MM.1S (cell line): ENCODE measurements around the gene GCLM.
A peak's percentile ranks its signal among the peaks of the same experiment; 100 is the strongest.

ENCODE experiments used
- DNase-seq: peaks from one replicate; pipeline ENCODE4 v3.0.0-alpha.2; 2015
- H2AFZ ChIP-seq: fragments of 300-600 bp; sonication (generic); 2 replicates; pipeline ENCODE4 v1.6.0; 2016; ENCODE audit warnings: antibody characterized with exemption, low read length
- H3F3A ChIP-seq: fragments of 300-600 bp; sonication (generic); 2 replicates; pipeline ENCODE4 v1.6.1; 2016; ENCODE audit warnings: mild to moderate bottlenecking, antibody characterized with exemption, low read length, moderate library complexity, mixed read lengths; ENCODE audit not compliant: insufficient read depth
- H3K27ac ChIP-seq: fragments of 300-600 bp; sonication (generic); 2 replicates; pipeline ENCODE4 v1.5.1; 2016; ENCODE audit warnings: mild to moderate bottlenecking, low read length
- H3K27me3 ChIP-seq: fragments of 300-600 bp; sonication (generic); replicated peaks from 2 replicates; pipeline ENCODE4 v1.6.0; 2016; ENCODE audit warnings: low read length; ENCODE audit not compliant: insufficient read depth
- H3K36me3 ChIP-seq: fragments of 300-600 bp; sonication (generic); replicated peaks from 2 replicates; pipeline ENCODE4 v1.6.1; 2016; ENCODE audit warnings: mild to moderate bottlenecking, low read length, mixed read lengths; ENCODE audit not compliant: insufficient read depth
- H3K4me1 ChIP-seq: fragments of 300-600 bp; sonication (generic); 2 replicates; pipeline ENCODE4 v1.6.1; 2016; ENCODE audit warnings: low read length, mixed read lengths
- H3K4me2 ChIP-seq: fragments of 300-600 bp; sonication (generic); 2 replicates; pipeline ENCODE4 v1.6.0; 2016; ENCODE audit warnings: low read depth, low read length
- H3K4me3 ChIP-seq: fragments of 300-600 bp; sonication (generic); 2 replicates; pipeline ENCODE4 v1.5.1; 2016; ENCODE audit warnings: low read length, mixed read lengths
- H3K79me2 ChIP-seq: fragments of 300-600 bp; sonication (generic); 2 replicates; pipeline ENCODE4 v1.6.1; 2016; ENCODE audit warnings: mixed run types, low read length, mixed read lengths
- H3K9ac ChIP-seq: fragments of 300-600 bp; sonication (generic); 2 replicates; pipeline ENCODE4 v1.6.1; 2016; ENCODE audit warnings: low read length, mixed read lengths
- H3K9me2 ChIP-seq: fragments of 300-600 bp; sonication (generic); replicated peaks from 2 replicates; pipeline ENCODE4 v1.6.1; 2016; ENCODE audit warnings: mild to moderate bottlenecking, low read length, mixed read lengths; ENCODE audit not compliant: insufficient read depth
- H3K9me3 ChIP-seq: fragments of 300-600 bp; sonication (generic); replicated peaks from 2 replicates; pipeline ENCODE4 v1.6.1; 2016; ENCODE audit warnings: mild to moderate bottlenecking, low read length, mixed read lengths; ENCODE audit not compliant: insufficient read depth
- H4K20me1 ChIP-seq: fragments of 300-600 bp; sonication (generic); 2 replicates; pipeline ENCODE4 v1.6.1; 2016; ENCODE audit warnings: mild to moderate bottlenecking, low read length, moderate library complexity, mixed read lengths; ENCODE audit not compliant: insufficient read depth
- EZH2 ChIP-seq: fragments of 300-600 bp; sonication (generic); optimal IDR thresholded peaks from 2 replicates; pipeline ENCODE3; 2017; ENCODE audit warnings: low read depth, mild to moderate bottlenecking, antibody characterized with exemption, low read length, mixed read lengths
- EZH2phosphoT487 ChIP-seq: fragments of 300-600 bp; sonication (generic); IDR thresholded peaks from 2 replicates; pipeline ENCODE4 v1.6.1; 2018; ENCODE audit warnings: antibody characterized with exemption, low read length
- TF ChIP-seq, protein P1 (sequence below): fragments of 300-600 bp; sonication (generic); IDR thresholded peaks from 2 replicates; pipeline ENCODE4 v1.5.1; 2016; ENCODE audit warnings: antibody characterized with exemption, low read length, mixed read lengths

GCLM gene

DNA sequence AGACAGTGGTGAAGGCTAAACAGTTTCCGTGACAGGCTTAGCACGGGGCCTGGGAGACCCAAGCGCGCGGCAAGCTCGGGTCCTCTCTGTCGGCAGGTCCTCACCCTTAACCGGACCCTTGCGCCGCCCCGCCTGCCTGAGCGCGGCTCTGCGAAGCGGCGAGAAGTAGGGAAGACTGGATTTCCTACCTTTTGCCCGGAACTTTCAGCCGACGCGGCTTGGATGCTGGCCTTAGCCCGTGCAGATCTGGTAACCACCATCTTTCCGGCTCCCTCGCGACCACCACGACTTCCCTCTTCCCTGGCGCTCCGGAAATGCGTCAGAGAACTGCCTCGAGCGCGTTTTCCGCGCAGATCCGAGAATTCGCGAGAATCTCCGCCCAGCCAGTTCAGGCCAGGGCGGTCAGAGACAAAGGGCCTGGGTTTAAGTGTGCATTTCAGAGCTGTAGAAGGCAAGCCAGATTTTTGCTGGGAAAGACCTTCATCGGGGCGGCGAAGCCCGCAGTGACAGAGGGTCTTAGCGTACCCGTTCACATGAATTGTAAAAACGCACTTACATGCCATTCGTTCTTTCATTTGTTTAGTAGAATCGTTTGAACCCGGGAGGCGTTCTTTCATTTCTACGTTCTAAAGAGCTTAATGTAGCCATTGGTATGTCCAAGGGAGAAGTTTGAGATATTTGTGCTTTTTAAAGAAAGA, 30.2 kb downstream of the GCLM start, which contains the start of gene DNTTIP2:
TSS of gene DNTTIP2 (minus strand) at position 318 of the 698 bp plus-strand sequence. CDS start at position 260, 58 bp downstream.
- H4K20me1 ChIP-seq, result no peaks in the 10 kb centered on the region

DNA sequence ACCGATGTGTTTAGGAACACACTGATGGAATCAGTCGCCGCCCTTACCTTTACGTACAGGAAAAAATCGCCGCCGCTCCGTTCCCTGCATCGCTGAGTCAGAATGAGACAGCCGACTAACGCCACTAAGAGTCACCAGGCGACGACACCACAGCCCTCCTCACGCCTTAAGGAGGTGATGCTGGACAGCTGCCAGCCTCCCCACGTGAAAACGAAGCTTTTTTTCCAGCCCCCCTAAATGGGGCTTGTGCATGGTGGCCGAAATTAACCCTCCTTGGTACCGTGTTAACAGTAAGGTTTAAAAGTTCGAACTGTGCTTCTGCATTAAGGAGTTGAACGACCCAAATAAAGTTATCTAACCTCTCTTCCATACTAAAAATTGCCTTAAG, 30.7 kb downstream of the GCLM start:
- Histone ChIP-seq H3K9me3 (no peaks in the 10 kb centered on the region), H3K4me3 (peak overlapping the region; percentile 97), H3F3A (0 out of 2 replicates have a peak, but pooled peaks cover 3% of the 10 kb centered on the region), H3K36me3 (no peaks in the 10 kb centered on the region), H3K79me2 (peaks cover 33% of the 10 kb centered on the region), H3K9ac (peak overlapping the region; percentile 93), H3K4me2 (peak overlapping the region; percentile 74), H4K20me1 (no peaks in the 10 kb centered on the region), H3K9me2 (no peaks in the 10 kb centered on the region), H3K4me1 (no peaks in the 10 kb centered on the region; the same call in 1 of the 2 replicates), H2AFZ (peak overlapping the region; percentile 82), H3K27me3 (no peaks in the 10 kb centered on the region), H3K27ac (peak overlapping the region; percentile 80)
- TF ChIP-seq EZH2phosphoT487, result no peak
- no peak for TF ChIP-seq EZH2
- TF ChIP-seq, protein P1, sequence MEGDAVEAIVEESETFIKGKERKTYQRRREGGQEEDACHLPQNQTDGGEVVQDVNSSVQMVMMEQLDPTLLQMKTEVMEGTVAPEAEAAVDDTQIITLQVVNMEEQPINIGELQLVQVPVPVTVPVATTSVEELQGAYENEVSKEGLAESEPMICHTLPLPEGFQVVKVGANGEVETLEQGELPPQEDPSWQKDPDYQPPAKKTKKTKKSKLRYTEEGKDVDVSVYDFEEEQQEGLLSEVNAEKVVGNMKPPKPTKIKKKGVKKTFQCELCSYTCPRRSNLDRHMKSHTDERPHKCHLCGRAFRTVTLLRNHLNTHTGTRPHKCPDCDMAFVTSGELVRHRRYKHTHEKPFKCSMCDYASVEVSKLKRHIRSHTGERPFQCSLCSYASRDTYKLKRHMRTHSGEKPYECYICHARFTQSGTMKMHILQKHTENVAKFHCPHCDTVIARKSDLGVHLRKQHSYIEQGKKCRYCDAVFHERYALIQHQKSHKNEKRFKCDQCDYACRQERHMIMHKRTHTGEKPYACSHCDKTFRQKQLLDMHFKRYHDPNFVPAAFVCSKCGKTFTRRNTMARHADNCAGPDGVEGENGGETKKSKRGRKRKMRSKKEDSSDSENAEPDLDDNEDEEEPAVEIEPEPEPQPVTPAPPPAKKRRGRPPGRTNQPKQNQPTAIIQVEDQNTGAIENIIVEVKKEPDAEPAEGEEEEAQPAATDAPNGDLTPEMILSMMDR, result no peak
- peak; percentile 30 for DNase-seq

More for the DNA sequence above, 30.2 kb downstream of the GCLM start, which contains the start of gene DNTTIP2:
- H3K4me2 ChIP-seq, result peak within 1 kb of the TSS; percentile 74
- H3K27ac ChIP-seq, result peak within 1 kb of the TSS; percentile 80
- no peak for TF ChIP-seq EZH2
- TF ChIP-seq EZH2phosphoT487, result no peak
- TF ChIP-seq, protein P1, result no peak
- DNase-seq, result peak; percentile 81
- H3K79me2 ChIP-seq, result peaks cover 33% of the 10 kb centered on the region
- H3K4me3 ChIP-seq, result peak within 1 kb of the TSS; percentile 97
- no peaks in the 10 kb centered on the region for H3K9me3 ChIP-seq
- 0 out of 2 replicates have a peak, but pooled peaks cover 3% of the 10 kb centered on the region for H3F3A ChIP-seq
- H3K9me2 ChIP-seq, result no peaks in the 10 kb centered on the region
- no peaks in the 10 kb centered on the region; the same call in 1 of the 2 replicates for H3K4me1 ChIP-seq
- H3K27me3 ChIP-seq, result no peaks in the 10 kb centered on the region
- no peaks in the 10 kb centered on the region for H3K36me3 ChIP-seq
- peak within 1 kb of the TSS; percentile 82 for H2AFZ ChIP-seq
- peak within 1 kb of the TSS; percentile 93 for H3K9ac ChIP-seq

- no peak overlapping the region for H3K4me3 ChIP-seq
- H3K27ac ChIP-seq, result no peak overlapping the region
- H4K20me1 ChIP-seq, result no peaks in the 10 kb centered on the region
- H3K79me2 ChIP-seq, result peaks cover 33% of the 10 kb centered on the region
- TF ChIP-seq EZH2 (no peak), EZH2phosphoT487 (no peak)
- TF ChIP-seq, protein P1, result no peak
- DNase-seq, result no peak
- peak overlapping the region; percentile 74; the same call in 1 of the 2 replicates for H3K4me2 ChIP-seq
- H3K27me3 ChIP-seq, result no peaks in the 10 kb centered on the region
- H3K4me1 ChIP-seq, result no peaks in the 10 kb centered on the region; the same call in 1 of the 2 replicates
- no peaks in the 10 kb centered on the region for H3K9me3 ChIP-seq
- H3K9ac ChIP-seq, result no peak overlapping the region
- no peak overlapping the region for H2AFZ ChIP-seq
- H3K9me2 ChIP-seq, result no peaks in the 10 kb centered on the region
- no peaks in the 10 kb centered on the region for H3K36me3 ChIP-seq
- H3F3A ChIP-seq, result 0 out of 2 replicates have a peak, but pooled peaks cover 3% of the 10 kb centered on the region
These were observed 31.7 kb downstream of the GCLM start for GRCh38 chr1:93877529-93877928.
